PFSK-1 (cell line): ENCODE results near the gene FFAR4.

ENCODE experiments used
- FOXP2 ChIP-seq: optimal IDR thresholded peaks from 2 replicates; pipeline ENCODE3; 2011; ENCODE audit warnings: borderline replicate concordance, control low read depth, inconsistent platforms; ENCODE audit not compliant: insufficient read depth; ENCODE audit errors: extremely low read length, extremely low read depth
- POLR2AphosphoS5 ChIP-seq: IDR thresholded peaks from 2 replicates; pipeline ENCODE4 v1.6.1; 2012; ENCODE audit warnings: low read depth, mild to moderate bottlenecking, control low read depth, low read length, moderate library complexity
- SIN3A ChIP-seq: IDR thresholded peaks from 2 replicates; pipeline ENCODE4 v1.6.1; 2012; ENCODE audit warnings: mild to moderate bottlenecking, low read length, moderate library complexity, borderline replicate concordance; ENCODE audit not compliant: insufficient read depth
- TAF1 ChIP-seq: IDR thresholded peaks from 2 replicates; pipeline ENCODE4 v1.6.1; 2012; ENCODE audit warnings: low read length, control low read depth, borderline replicate concordance; ENCODE audit not compliant: insufficient read depth
- TF ChIP-seq, protein P1 (sequence below), 2 experiments: IDR thresholded peaks; 2 replicates each; pipeline versions ENCODE4 v1.6.1 to v1.8.0; 2011 to 2012; ENCODE audit warnings: low read depth in 2 of 2, low read length in 2 of 2, control low read depth in 1 of 2, inconsistent platforms in 1 of 2, mild to moderate bottlenecking in 1 of 2, moderate library complexity in 1 of 2; ENCODE audit not compliant: insufficient read depth in 1 of 2

FFAR4 gene

DNA sequence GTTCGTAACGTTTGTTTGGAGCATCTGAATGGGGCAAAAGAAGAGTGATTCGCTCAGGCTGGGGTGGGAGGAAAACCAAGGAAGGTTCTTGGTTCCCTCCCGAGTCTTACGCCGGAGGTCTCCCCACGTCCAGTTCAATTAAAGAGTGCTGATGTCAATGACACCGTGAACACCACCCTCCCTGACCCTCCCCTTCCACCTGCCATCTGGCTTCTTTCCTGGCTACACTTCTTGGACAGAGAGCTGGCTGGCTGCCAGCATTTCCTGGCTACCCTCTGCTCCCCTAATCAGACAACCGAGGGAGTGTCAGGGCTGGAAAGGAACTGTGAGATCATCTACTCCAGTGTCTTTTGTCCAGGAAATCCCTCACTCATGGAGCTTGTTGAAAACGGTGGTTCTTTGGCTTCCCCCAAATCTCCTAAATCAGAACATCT lies 24.1 kb upstream of the FFAR4 start:
- TF ChIP-seq POLR2AphosphoS5 (no peak), SIN3A (no peak), FOXP2 (no peak)
- TF ChIP-seq, protein P1, sequence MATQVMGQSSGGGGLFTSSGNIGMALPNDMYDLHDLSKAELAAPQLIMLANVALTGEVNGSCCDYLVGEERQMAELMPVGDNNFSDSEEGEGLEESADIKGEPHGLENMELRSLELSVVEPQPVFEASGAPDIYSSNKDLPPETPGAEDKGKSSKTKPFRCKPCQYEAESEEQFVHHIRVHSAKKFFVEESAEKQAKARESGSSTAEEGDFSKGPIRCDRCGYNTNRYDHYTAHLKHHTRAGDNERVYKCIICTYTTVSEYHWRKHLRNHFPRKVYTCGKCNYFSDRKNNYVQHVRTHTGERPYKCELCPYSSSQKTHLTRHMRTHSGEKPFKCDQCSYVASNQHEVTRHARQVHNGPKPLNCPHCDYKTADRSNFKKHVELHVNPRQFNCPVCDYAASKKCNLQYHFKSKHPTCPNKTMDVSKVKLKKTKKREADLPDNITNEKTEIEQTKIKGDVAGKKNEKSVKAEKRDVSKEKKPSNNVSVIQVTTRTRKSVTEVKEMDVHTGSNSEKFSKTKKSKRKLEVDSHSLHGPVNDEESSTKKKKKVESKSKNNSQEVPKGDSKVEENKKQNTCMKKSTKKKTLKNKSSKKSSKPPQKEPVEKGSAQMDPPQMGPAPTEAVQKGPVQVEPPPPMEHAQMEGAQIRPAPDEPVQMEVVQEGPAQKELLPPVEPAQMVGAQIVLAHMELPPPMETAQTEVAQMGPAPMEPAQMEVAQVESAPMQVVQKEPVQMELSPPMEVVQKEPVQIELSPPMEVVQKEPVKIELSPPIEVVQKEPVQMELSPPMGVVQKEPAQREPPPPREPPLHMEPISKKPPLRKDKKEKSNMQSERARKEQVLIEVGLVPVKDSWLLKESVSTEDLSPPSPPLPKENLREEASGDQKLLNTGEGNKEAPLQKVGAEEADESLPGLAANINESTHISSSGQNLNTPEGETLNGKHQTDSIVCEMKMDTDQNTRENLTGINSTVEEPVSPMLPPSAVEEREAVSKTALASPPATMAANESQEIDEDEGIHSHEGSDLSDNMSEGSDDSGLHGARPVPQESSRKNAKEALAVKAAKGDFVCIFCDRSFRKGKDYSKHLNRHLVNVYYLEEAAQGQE (IDR thresholded peaks at IDR 0.05; ENCODE audit: insufficient read depth in 1 of 2, low read depth in 2 of 2, low read length in 2 of 2), result peak in 1 of 2 experiments; percentile 53; a peak in 1 of 4 replicates

DNA sequence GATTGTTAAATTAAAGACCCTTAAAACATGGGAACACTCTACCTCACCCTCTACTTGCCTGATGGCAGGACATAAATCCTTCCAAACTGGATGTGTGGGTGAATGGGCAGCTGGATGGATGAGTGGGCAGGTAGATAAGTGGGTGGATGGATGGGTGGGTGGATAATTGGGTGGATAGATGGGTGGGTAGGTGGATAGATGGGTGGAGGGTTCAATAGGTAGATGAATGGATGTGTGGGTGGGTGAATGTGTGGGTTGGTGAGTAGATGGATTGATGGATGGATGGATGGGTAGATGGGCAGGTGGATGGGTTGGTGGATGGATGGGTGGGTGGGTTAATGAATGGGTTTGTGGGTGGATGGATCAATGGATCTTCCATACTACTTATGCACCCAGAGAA lies 18.9 kb upstream of the FFAR4 start:
- TF ChIP-seq FOXP2 (no peak), SIN3A (no peak), TAF1 (no peak), POLR2AphosphoS5 (no peak)
- TF ChIP-seq, protein P1 (IDR thresholded peaks at IDR 0.05; ENCODE audit: insufficient read depth in 1 of 2, low read depth in 2 of 2, low read length in 2 of 2), result no peak

DNA sequence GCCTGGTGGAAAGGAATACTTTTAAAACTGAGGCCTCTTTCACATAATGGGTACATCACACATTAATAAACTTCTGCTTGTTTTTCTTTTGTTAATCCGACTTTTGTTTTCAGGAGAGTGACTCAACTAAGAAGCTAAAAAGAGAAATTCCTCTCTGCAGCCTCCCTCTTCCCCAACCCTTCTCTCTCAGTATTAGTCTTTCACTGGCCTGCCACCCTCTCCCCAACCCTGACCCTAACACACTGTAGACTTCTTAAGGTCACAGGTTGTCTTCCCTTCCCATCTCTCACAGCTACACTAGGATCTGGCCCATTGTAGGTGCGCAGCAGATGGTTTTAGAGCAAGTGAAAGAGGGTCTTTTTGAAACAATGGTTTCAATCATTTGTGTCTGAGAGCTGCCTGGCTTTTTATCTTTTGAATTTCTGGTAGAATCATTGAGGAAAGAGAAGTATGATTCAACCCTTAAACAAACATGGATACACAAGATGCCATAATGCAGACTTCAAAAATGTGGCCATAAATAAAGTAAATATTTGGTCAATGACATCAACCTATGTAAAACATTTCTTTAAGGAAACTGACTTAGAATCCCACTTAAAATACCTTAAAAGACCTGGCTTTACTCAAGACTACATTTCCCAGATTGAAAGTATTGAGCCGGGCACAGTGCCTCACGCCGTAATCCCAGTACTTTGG lies 17.9 kb upstream of the FFAR4 start:
- TF ChIP-seq, protein P1 (IDR thresholded peaks at IDR 0.05; ENCODE audit: insufficient read depth in 1 of 2, low read depth in 2 of 2, low read length in 2 of 2), result no peak
- no peak for TF ChIP-seq SIN3A
- no peak for TF ChIP-seq TAF1
- TF ChIP-seq POLR2AphosphoS5, result no peak
- TF ChIP-seq FOXP2, result no peak

DNA sequence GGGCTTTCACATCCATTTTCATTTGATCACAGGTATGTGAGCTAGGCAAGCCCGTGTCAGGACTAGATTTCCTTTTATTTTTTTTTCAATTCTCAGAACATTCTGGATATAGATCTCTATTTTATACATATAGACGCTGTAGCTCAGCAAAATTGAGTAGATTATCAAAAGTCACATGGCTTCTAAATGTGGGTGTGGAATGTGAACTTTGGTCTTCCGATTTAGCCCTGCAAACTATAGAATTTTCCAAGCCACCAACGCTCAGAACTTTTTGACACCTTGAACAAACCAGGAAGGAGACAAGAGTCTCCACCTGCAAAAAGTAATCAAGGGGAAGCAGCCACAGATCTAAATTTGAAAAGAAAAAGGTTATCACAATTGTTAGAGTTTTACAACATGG lies 15.9 kb upstream of the FFAR4 start:
- TF ChIP-seq SIN3A, result no peak

DNA sequence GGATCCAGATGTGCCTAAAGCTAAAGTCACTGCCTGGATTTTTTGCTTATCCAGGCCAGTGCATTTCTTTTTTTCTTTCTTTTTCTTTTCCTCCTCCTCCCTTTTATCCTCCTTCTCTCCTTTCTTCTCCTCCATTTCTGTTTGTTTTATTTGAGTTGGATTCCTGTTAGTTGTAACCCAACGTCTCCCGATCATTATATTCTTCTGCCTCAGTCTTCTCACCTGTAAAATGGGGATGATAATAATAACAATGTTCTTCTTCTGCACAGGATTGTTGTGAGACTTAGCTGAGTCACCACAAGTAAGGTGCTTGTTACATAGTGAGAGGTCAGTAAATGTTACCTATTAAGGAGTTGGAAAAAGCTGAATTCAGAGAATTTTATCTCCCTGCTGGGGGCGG lies 13.7 kb upstream of the FFAR4 start:
- no peak for TF ChIP-seq FOXP2
- no peak for TF ChIP-seq TAF1
- TF ChIP-seq SIN3A, result no peak
- TF ChIP-seq, protein P1 (IDR thresholded peaks at IDR 0.05; ENCODE audit: insufficient read depth in 1 of 2, low read depth in 2 of 2, low read length in 2 of 2), result no peak
- TF ChIP-seq POLR2AphosphoS5, result no peak
